Measurements from ENCODE around the gene WASL. TPM values are rescaled to one million over a fixed set of nuclear protein-coding genes. Genes with fewer than 3 reads are reported as not detected.

Gene WASL
- total RNA-seq, 2 donors from 2014 or later, result 20.9 to 24.7 TPM

GRCh38 chr7:123662293-123662692, 86.5 kb downstream of the WASL start:
- no peaks in the 10 kb centered on the region for H3K9me3 ChIP-seq
- DNase-seq (ENCODE audit: low spot score), result no peak
- peaks cover 65% of the 10 kb centered on the region for H3K36me3 ChIP-seq
- H3K4me3 ChIP-seq, result peak overlapping the region; percentile 13 to 48
- H3K27me3 ChIP-seq, result no peaks in the 10 kb centered on the region
- H3K4me1 ChIP-seq, result peaks cover 0 to 17% of the 10 kb centered on the region in 2 donors
- peak overlapping the region; percentile 49 to 90 for H3K27ac ChIP-seq
- TF ChIP-seq CTCF (IDR thresholded peaks at IDR 0.05), result no peak

- no peak for DNase-seq (ENCODE audit: low spot score)
- H3K27me3 ChIP-seq, result no peaks in the 10 kb centered on the region
- no peak for TF ChIP-seq CTCF (IDR thresholded peaks at IDR 0.05)
- H3K27ac ChIP-seq, result peak overlapping the region; percentile 29 to 90
- H3K4me1 ChIP-seq, result peaks cover 0 to 17% of the 10 kb centered on the region in 2 donors
- peak overlapping the region; percentile 13 to 48 for H3K4me3 ChIP-seq
- H3K9me3 ChIP-seq, result no peaks in the 10 kb centered on the region
- peaks cover 71% of the 10 kb centered on the region for H3K36me3 ChIP-seq
Observed at GRCh38 chr7:123661765-123662164, 87.0 kb downstream of the WASL start.

DNA sequence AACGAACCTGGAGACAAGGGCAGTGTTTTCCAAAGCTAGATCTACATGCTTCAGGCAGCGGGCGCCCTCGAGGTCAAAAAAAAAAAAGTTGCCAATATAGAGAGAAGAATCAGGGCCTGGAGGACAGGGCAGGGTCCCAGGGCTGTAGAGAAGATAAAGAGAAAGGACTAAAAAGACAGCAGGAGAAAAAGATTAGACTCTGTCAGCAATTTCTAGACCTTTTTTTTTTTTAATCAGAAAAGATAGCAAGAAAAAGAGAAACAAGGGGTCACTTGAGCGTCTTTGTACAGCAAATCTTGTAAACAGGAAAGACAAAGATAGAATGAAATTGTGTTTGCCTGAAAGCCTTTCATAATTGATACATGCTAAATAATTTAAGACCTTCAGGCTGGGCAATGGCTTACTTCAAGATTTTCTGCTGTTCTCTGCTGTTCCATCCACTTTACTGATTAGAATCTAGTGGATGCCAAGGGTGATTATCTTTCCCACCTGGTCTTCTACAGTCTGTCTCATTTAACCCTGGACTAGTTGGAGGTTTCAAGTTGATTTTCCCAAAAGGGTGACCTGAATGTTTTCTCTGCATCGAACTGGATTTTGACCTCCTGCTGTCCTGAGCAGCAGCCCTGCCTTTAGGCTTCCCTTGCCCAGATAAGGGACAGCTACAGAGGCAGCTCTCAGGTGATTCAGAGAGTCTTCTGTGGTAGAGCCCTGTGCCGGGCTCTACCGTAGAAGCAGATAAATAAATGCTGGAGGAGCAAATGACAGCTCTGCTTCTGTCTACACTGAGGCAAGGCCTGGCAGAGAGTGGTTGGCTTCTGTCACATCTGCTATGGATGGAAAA, 88.1 kb downstream of the WASL start:
- TF ChIP-seq CTCF (IDR thresholded peaks at IDR 0.05), result no peak
- peaks cover 0 to 8% of the 10 kb centered on the region in 2 donors for H3K4me1 ChIP-seq
- H3K4me3 ChIP-seq, result peak overlapping the region; percentile 48
- H3K36me3 ChIP-seq, result peaks cover 73% of the 10 kb centered on the region
- peak overlapping the region; percentile 83 to 90 for H3K27ac ChIP-seq
- H3K27me3 ChIP-seq, result no peaks in the 10 kb centered on the region
- no peaks in the 10 kb centered on the region for H3K9me3 ChIP-seq
- DNase-seq (ENCODE audit: low spot score), result no peak

GRCh38 chr7:123658023-123658422, 90.8 kb downstream of the WASL start:
- Histone ChIP-seq H3K27ac (peak overlapping the region; percentile 83 to 90), H3K27me3 (no peaks in the 10 kb centered on the region), H3K4me3 (peak overlapping the region; percentile 48), H3K4me1 (peaks cover 0 to 2% of the 10 kb centered on the region in 2 donors), H3K36me3 (peaks cover 49% of the 10 kb centered on the region), H3K9me3 (no peaks in the 10 kb centered on the region)
- no peak for DNase-seq (ENCODE audit: low spot score)
- no peak for TF ChIP-seq CTCF (IDR thresholded peaks at IDR 0.05)

DNA sequence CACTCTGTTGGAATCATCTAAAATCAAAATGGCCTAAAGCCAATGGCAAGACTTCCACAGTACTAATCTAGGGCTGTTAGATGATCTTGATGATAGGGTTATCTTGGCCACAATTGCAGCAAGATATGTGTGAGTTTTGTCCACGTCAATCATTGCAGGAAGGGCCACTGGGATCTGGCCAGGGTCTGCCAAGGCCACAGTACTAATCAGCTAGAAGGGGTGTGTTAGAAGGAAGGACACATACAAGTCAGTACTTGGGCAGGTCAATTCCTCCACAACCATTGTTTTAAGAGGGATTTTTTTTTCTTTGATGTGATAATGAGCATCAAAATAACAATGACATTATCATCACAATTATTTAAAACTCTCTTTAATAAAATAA, 91.5 kb downstream of the WASL start:
- Histone ChIP-seq H3K36me3 (peaks cover 42% of the 10 kb centered on the region), H3K9me3 (no peaks in the 10 kb centered on the region), H3K27me3 (no peaks in the 10 kb centered on the region), H3K4me1 (no peaks in the 10 kb centered on the region), H3K27ac (peak overlapping the region; percentile 83 to 90), H3K4me3 (peak overlapping the region; percentile 48)
- no peak for DNase-seq (ENCODE audit: low spot score)
- TF ChIP-seq CTCF (IDR thresholded peaks at IDR 0.05), result no peak

All from right atrium auricular region (tissue), 2 donors.